ENCODE results near the gene NELFA.

The NELFA gene

DNA sequence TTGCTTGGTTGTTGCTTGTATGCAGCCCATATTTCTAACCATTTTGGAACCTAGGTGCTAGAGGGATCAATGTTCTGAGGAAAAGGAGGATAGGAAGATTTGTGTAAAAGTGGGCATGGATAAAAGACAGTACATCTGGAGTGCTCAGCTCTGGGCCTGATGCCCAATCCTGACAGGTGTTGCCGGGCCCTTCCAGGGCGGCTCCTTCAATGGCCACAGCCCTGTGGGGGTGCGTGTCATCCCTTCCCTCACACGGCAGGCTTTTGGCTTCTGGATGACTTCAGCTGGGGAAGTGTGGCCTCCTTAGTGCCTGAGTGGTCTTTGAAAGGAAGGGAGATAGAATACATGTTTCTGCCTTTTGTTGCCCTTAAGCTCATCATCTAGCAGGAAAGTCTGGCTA, 47.2 kb downstream of the NELFA start:
- DNase-seq: no peak

DNA sequence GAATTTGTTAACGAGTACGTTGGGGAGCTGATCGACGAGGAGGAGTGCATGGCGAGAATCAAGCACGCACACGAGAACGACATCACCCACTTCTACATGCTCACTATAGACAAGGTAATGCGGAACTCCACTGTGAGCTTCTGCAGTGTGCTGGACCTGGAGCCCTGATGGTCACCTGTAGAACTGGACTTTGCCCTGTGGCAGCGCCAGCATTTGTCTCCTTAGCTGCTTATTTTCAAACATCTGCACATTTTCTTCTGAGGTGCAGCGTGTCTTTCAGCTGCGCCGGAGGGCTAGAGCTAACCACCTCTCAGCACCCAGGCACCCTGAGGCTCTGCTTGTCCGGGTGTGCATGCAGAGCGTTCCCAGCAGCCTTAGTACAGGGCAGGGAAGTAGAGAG, 47.7 kb downstream of the NELFA start:
- no peak for DNase-seq

DNA sequence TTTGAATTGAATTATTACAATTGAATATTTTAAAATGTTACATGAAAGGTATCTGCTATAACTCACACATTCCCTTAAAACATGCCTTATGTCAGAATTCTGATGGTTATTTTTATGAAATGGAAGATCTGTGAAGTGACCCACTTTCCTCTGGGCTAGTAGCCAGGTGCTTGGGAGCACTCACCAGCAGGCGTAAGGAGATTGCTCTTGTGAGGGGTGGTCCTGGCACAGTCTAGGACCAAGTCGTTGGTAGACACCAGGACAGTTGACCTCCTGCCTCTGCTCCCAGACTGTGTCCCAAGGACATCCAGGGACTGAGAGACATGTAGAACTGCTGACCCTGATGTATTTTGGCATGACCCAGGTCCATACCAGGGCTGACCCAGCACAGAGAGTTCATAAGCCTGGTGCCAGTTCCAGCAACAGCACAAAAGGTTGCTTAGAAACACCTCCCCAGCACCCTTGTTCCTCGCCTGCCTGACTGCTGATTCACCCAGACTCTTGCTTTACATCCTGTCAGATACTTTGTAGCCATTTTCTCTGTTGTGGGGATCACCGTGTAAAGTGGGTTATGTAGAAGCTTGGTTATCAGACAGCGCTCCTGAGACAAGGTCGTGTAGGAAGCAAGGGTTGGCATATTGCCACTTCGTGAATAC, 48.5 kb downstream of the NELFA start:
- DNase-seq: no peak

DNA sequence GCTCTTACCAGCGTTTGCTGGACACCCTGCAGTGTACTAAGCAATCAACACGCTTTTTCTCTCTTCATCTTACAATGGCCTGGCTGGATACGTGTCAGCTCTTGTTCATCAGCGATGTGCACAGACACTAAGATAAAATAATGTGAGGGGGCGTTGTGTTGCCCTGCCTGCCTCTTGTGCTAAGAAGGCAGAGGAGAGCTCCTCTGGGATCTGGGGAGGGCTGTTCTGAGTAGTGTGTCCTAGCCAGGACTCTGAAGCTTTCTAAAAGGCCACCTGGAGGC, 49.7 kb downstream of the NELFA start:
- no peak for DNase-seq

DNA sequence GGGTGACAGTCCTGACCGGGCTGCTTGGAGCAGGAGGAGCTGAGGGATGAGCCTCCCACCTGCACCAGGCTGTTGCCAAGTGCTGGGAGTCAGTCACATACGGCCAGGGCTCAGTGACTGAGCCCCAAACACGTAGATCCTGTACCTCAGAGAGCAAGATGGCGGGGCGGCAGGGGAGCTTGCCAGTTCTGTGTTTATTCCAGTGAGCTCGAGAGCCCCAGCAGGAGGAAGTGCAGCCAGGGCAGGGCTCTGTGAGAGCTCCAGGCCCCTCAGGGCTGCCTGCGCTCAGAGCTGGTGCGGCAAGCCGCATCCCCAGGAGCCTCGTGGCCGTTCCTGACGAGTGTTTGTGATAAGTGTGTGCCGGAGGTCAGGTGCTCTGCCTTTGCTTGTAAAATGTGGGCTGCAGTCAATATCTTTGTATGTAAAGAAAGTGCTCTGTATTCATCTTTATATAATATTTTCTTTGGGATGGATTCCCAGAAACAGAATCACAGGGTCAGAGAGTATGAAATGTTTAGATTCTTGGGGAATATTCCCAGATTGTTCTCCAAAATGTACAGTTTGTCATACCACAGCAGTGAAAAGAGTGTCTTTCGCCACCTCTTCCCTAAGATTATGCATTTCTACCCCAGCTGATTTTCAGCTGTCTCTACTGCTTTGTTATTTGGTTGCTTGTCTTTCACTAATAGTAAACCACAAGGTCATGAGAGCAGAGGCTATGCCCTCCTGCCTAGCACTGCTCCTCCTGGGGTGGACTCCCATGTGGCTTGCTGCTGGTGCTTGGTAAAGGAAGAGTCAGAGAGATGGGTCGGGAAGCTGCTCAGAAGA, 50.3 kb downstream of the NELFA start:
- DNase-seq: no peak

DNA sequence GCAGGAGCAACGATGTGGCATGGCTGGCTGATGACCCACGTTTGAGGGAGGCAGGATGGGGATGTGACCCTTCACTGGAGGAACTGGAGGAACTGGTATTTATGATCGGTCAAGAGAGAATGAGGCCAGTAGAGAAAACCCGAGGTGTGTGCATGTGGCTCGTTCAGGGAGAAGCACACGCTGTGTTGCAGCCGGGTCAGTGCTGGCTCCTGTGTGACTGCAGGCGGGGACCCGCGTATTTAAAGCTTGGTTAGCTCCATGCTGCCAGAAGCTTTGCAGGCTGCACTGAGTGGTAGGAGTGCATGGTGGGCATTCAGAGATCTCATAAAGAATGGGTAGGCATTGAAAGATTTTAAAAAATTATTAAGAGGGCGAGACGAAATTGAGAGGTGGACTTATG, 52.1 kb downstream of the NELFA start:
- no peak for DNase-seq

DNA sequence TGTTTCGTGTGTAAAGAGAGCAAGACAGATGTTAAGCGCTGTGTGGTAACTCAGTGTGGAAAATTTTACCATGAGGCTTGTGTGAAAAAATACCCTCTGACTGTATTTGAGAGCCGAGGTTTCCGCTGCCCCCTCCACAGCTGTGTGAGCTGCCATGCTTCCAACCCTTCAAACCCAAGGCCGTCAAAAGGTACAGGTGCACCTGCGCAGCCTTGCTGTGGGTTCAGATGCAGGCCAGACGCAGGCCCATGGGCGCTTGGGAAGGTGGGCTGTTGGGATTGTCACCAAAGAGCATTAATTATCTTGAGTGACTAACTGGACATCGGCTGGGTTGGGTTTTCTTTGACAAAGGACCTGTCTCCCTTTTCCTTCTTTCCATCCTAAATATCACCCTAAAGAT, 55.4 kb downstream of the NELFA start:
- DNase-seq: no peak

DNA sequence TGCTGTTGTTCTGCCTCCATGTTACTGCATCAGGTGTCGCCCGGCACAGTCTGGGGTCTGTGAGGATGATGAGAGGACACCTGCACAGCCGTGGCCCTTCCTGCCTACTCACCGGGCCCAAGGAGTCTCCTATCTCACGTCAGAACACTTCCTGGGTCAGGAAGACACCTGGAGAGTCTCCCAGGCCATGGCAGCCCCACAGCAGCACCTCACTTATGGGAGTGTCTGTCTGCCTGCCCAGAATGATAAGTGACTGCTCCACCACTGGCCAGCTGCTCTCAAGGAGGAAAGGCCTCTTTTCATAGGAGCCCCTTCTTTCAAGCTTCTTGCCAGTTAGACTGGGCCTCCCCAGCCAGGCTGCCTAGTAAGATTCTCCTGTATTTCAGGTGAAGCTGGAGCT, 56.1 kb downstream of the NELFA start:
- DNase-seq: no peak

DNA sequence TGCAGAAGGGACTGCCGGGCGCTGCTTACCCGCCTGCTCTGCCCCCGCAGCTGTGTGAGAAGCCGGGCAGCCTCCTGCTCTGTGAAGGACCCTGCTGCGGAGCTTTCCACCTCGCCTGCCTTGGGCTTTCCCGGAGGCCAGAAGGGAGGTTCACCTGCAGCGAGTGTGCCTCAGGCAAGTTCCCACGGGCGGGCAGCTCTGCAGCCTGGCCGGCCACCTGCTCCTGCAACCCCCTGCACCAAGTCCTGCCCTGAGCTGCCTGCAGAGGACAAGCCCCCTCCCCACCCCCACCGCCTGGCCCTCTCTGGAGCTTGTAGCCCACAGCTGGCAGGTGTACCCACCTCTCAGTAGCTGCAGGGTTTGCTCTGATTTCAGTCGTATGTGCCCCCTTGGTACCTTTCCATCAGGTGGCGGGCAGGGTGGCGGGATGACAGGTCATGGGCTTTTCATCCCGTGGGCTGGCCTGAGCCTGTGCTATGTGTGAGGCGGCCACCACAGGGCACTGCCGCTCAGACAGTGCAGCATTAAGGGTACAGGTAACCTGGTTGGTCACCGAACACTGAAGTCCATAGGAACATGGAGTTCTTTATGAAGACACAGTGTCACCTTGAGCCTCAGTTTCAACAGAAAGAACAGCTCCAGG, 56.6 kb downstream of the NELFA start:
- DNase-seq: no peak

DNA sequence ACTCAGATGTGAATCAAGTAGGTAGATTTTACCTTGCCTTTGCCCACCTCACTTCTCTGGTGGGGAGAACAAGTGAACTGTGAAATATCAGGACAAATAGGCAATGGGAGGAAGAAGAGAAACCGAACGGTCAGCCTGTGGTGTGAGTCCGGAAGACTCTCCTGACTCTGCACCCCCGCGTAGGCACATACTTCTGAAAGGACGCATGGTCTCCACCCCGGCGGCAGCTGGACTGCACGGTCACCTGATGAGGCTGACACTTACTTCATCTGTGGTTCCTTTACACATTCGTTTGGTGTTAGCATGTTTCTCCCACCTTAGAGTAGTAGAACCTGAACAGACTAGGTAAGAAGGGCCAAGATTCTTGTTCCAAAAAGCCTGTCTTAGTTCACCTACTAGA, 58.4 kb downstream of the NELFA start:
- no peak for DNase-seq

DNA sequence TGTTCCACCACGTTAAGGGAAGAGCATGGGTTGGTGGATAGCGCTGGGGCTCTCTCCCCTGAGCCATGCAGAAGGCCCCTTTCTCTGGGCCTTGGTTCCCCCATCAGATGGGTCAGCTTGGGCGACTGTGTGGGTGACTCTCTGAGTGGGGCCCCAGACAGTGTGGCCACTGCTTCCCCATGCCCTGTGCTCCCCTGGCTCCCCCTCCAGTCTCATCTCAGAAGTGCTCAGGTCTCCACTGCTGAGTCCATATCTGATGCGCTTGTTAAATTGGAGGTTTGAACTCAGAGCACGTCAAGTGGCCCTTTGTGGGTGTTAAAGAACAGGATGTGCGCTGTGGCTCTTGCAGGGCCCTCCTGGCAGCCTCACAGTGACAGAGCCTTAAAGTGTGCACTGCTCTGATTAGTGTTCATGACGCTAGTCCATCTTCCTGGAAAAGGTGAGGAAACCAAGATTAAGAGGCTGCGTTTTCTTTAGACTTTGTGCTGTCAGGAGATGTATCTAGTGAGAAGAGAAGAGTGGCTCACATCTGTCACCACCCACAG, 59.8 kb downstream of the NELFA start:
- DNase-seq: no peak

DNA sequence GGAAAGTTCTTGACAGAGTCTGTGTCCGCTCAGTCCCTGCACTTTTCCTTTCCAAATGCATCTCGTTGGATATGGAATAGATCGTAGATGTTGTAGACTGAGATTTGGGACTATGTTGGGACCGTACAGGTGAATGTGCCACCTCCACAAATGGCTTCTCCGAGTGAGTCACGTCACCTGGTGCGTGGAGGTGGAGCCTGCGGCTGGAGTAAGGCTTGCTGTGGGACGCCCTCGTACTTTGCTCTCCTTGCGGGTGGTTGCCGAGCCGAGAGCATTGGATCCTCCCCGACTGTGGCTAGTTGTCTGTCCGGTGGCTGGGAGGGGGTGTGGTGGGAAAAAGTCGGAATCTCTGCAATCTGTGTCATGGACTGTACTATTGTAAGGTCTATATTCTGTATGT, 60.5 kb downstream of the NELFA start:
- no peak for DNase-seq

DNA sequence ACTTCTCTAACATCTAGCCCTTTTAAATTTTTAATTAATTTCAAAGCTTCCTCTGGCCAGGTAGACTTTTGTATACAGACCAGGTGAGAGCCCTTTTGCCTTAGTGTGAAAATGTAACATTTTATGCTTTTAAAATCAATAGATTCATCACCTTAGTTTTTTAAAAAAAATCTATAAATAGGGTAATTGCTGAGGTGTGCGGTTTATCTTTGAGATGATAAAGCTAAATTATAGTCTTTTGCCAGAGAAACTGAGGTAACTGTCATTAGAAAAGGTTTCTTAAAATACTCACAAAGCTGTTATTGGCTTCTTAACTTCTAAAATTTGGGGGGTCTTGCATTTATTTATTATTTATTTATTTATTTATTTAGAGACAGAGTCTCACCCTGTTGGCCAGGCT, 62.9 kb downstream of the NELFA start:
- DNase-seq: no peak

DNA sequence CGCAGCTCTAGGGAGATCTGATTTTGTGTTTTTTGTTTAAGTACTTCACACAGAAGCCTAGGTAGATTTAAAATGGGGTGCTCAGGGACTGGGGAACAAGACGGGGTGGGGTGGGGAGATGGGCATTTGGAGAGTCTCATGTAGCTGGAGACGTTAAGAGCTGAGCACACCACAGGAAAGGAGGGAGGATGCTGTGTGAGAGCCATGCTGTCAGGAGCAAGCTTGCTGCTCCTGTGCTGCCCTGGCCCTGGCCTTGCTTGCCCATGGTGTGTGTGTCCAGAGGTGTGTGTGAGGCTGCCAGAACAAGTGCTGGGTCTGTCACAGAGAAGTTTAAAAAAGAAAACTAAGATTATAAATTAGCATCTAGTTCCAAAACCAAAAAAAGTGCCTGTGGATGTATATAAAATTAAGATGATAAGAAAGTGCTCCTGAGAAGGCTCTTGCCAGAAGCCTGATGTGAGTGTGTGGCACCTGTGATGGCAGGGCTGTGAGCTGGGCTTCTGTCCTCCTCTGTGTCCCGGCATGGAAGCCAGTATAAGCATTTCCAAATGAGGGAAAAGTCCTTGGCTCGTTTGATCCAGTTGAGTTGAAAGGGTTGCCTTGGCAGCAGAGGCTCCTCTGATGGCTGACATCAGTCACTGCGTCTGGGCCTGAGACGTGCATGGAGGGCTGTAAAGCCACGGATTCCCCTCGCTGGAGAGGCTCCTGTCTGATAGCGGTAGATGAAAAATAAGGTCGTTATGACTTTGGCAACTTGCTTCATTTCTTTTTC, 63.5 kb downstream of the NELFA start:
- DNase-seq: no peak

DNA sequence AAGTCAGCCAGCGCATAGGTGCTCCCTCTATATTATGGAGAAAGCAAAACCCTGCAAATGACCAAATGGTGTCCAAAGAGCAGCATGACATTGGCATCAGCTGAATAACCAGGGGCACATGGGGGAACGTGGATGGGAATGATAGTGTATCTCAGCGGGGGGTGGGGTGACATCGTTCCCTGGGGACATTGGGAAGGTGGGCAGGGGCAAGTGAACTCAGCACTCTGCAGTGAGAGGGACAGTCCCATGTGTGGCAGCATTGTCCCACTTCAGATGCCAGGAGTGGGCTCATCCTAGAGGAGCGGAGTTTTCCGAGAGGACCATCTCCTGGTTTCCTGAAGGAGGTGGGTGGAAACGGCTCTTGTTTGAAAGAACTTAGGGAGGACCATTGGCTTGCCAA, 64.8 kb downstream of the NELFA start:
- DNase-seq: no peak

DNA sequence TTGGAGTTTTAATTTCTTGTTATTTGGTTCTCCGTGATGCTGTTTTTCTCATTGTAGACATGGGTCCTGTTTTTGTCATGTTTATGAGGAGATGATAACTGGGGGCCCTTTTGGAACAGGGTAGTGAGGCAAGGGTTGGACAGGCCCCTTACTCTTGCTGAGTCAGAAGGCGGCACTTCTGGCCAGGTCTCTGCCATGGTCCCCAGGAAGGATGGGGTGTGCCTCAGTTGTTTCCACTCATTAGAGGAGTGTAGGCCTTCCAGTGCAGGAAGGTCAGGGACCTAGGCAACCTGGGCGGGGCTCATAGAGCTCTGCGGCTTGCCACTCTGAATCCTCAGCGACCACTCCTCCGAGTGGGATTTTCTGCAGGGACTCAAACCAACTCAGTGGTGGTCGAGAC, 68.2 kb downstream of the NELFA start:
- no peak for DNase-seq

DNA sequence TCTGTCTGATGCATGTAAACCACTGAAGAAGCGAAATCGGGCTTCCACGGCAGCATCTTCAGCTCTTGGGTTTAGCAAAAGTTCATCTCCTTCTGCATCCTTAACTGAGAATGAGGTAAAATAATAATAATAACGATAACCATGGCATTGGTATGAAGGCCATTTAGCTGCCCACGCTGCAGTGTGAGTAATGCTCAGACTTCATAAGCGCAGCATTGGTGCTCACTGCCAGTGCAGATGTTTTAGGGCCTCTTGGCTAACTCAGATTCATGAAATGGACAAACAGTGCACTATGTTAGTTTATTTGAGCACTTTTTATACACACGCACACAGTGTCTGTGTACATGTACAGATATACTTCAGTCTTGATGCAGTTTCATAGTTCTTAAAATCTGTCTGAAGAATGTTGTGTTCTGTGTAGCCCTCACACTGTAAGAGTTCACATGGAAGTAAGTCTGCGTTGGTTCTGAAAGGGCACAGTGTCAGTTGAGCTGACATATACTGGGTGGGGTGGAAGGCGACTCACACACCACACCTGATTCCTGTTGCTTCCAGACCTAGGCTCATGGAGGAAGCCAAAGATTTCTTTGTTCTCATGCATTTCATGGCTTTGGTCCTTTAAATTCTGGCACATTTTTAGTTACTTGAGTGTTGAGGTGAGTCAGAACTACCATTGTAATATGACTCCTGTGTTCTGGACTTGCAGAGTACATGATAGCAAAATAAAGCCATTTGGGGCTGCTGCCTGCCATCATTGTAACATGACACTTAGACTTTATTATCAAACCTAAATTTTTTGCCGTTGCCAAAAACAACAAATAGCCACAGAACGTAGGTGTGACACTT, 68.9 kb downstream of the NELFA start:
- DNase-seq: no peak

DNA sequence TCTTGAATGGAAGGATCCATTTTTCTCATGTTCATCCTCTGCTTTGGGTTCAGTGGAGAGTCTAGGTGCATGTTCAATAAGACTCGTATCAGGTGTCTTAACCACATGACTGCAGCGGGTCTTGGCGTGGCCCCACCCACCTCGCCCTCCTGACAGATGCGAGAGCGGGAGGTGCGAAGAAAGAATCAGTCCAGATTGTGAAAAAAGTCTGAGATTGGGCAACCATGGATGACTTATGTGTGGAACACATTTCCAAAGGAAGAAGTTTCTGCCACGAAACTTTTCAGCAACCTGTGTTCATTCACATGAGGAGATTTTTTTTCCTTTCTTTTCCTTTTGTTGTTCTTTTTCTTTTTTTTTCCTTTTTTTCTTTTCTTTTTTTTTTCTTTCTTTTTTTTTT, 70.7 kb downstream of the NELFA start:
- no peak for DNase-seq

DNA sequence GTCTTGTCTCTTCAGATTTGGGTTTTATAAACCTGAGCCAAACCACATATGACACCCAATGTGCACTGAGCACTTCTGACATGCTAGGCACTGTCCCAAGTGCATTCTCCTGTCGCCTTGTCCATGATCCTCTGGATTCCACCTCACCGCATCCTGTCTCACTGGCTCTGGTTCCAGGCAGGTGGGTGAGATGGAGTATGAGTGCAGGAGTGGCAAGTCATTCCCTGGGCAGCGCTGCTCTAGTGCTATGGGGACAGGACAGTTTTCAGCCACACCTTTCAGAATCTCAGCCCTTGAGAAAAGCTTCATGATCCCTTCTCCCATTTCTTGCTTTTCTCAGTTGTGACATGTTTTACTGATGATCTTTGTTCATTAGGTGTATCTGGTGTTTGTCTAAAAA, 71.2 kb downstream of the NELFA start:
- DNase-seq: no peak

DNA sequence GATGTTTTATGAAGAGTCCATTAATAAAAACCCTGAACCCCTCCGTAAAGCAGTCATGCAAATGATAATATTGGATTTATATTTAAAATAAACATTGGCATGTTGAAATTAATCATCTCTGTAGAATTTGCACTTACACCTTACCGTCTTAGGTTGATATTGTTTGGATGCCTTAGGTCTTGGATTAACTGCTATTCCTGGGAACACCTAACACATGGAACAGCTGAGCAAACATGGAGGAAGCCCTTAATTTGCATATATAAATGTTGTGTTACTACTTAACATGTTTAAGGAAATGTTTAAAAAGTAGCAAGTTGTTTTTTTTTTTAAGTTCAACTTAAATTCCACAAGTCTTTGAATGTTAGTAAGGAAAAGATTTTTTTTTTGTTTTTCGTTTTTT, 75.1 kb downstream of the NELFA start:
- no peak for DNase-seq

DNA sequence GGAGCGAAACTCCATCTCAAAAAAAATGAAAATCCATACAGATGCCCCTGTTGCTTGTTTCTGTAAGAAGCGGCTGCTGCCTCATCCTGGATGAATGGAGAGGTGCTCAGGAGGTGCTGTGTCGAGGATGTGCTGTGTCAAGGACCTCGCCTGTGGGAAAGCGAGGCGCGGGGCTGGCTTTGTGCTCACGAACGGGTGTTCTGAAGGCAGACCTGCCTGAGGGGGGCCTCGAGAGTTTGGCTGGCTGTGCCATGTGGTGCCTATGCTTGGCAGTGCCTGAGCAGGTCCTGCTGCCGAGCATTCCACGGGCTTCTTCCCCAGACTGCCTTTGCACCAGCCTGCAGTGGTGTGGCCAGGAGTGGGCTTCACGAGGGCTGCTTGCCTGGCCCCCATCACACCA, 76.0 kb downstream of the NELFA start:
- no peak for DNase-seq

Data from GDM1 (cell line).